ENCODE data around the gene SPHK1. TPM values are rescaled to one million over a fixed set of nuclear protein-coding genes. Genes with fewer than 3 reads are reported as not detected.

SPHK1 gene
- polyA plus RNA-seq, 3 donors, result 1.7 to 2.5 (median 2.3) TPM

DNA sequence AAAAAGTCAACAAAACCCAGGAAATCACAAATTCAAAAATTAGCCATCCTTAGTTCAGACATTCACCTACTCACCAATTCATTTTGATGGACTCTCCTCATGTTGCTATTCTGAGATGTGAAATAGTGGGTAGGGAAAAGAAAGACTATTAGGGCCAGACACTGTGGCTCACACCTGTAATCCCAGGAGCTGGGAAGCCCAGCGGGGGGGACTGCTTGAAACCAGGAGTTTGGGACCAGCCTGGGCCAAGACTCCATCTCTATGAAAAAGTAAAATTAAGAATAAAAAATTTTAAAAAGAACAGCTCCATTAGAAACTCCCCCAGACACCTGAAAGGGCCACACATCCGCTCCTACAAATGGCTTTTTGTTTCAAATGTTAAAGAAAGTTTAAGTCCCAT lies 47.1 kb downstream of the SPHK1 start:
- no peak for DNase-seq (ENCODE audit: low read depth in 3 of 3, low spot score in 2 of 3)

DNA sequence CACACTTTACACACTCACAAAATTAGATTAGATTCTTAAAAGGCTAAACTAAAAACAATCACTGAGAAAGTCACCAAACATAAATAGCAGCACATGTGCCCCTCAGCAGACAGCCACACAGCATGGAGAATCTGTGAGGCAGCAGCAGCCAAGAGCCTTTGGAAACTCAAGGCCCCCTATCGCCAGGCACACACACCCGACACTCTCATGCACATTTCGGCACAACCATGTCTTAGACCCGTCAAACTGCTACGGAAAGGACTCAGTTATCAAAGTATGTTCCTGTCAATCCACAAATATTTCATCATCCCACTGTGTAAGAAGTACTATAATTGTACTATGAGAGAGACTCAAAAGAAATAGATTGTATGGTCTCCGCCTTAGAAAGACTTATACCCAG lies 47.6 kb downstream of the SPHK1 start:
- DNase-seq (ENCODE audit: low read depth in 3 of 3, low spot score in 2 of 3), result no peak

- DNase-seq (ENCODE audit: low read depth in 3 of 3, low spot score in 2 of 3), result no peak
Observed at GRCh38 chr17:76432712-76433336, 48.4 kb downstream of the SPHK1 start.

DNA sequence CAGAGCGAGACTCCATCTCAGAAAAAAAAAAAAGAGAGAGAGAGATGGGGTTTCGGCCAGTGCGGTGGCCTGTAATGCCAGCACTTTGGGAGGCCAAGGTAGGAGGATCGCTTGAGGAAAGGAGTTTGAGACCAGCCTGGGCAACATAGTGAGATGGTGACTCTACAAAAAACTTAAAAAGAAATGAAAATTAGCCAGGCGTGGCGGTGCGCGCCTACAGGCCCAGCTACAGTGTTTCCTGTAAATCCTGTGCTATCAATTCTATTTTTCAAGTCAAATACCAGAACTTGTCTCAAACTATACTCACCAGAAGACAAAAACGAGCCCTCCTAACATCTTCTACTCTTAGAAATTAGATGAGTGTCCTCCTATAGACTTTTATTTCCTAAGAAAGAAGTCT lies 49.3 kb downstream of the SPHK1 start:
- DNase-seq (ENCODE audit: low read depth in 3 of 3, low spot score in 2 of 3), result no peak

DNA sequence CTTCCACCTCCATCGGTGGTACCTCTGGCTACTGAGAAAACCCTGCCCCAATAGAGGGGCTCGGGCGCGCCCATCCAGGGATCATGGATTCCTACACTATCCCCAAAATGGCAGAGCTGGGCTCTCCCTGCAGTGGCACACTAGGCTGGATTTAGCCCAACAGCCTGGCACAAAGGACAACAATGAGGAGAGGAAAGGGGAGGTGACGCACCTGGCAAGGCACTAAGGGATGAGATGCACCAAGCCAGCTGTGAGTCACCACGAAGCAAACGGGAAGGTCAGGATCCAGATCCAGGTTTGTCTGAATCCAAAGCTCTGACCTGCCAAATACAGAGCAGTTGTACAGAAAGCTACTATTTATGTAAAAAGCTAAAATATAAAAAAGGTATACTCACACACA lies 50.5 kb downstream of the SPHK1 start:
- DNase-seq (ENCODE audit: low read depth in 3 of 3, low spot score in 2 of 3), result no peak

DNA sequence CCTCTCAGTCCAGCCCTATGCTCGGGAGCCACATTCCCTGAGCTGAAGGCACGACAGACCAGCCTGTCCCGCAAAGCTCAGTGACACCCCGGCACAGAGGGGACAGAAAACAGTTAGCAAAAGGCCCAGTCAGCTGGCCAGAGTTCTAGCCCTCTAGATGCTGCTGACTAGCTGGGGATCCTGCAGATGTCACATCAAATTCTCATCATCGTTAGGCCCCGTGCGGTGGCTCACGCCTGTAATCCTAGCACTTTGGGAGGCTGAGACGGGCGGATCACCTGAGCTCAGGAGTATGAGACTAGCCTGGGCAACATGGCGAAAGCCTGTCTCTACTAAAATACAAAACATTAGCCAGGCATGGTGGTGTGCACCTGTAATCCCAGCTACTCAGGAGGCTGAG lies 51.3 kb downstream of the SPHK1 start:
- no peak for DNase-seq (ENCODE audit: low read depth in 3 of 3, low spot score in 2 of 3)

Other genes starting within 250 kb of the SPHK1 start
- gene FOXJ1, start 243.4 kb upstream of the SPHK1 start, polyA plus RNA-seq (ENCODE audit: insufficient read length in 3 of 3), result 10 to 100 TPM; 15.0 to 21.0 (median 17.7) TPM
- gene RNF157, start 144.1 kb upstream of the SPHK1 start, polyA plus RNA-seq (ENCODE audit: insufficient read length in 3 of 3), result 10 to 100 TPM; 26.1 to 29.1 (median 27.5) TPM
- gene UBALD2, start 119.3 kb upstream of the SPHK1 start, polyA plus RNA-seq (ENCODE audit: insufficient read length in 3 of 3), result 10 to 100 TPM; 21.8 to 28.5 (median 23.6) TPM
- gene QRICH2, start 76.3 kb upstream of the SPHK1 start, polyA plus RNA-seq (ENCODE audit: insufficient read length in 3 of 3), result 1 to 10 TPM; 4.2 to 5.0 (median 5.0) TPM
- 10 to 100 TPM; 81.1 to 85.4 (median 83.9) TPM for gene PRPSAP1, start 30.7 kb upstream of the SPHK1 start, polyA plus RNA-seq (ENCODE audit: insufficient read length in 3 of 3)
- gene UBE2O, start 68.5 kb downstream of the SPHK1 start, polyA plus RNA-seq (ENCODE audit: insufficient read length in 3 of 3), result 10 to 100 TPM; 23.6 to 26.5 (median 25.1) TPM
- under 1 TPM in 1 of 3 donors, not detected in 2; 0.35 TPM for gene AANAT, start 83.0 kb downstream of the SPHK1 start, polyA plus RNA-seq (ENCODE audit: insufficient read length in 3 of 3)
- gene RHBDF2, start 116.8 kb downstream of the SPHK1 start, polyA plus RNA-seq (ENCODE audit: insufficient read length in 3 of 3), result 1 to 10 TPM; 5.6 to 7.2 (median 5.7) TPM
- 10 to 100 TPM in 2 of 3 donors, 1 to 10 TPM in 1; 9.2 to 13.4 (median 11.1) TPM for gene CYGB, start 153.1 kb downstream of the SPHK1 start, polyA plus RNA-seq (ENCODE audit: insufficient read length in 3 of 3)
- gene PRCD, start 155.4 kb downstream of the SPHK1 start, polyA plus RNA-seq (ENCODE audit: insufficient read length in 3 of 3), result 1 to 10 TPM; 2.2 to 3.7 (median 3.0) TPM
- gene ST6GALNAC2, start 201.3 kb downstream of the SPHK1 start, polyA plus RNA-seq (ENCODE audit: insufficient read length in 3 of 3), result 1 to 10 TPM; 8.5 to 9.9 (median 9.6) TPM